Sigmoid colon (tissue), 7 donors: ENCODE data around the gene HIBCH. TPM values are rescaled to one million over a fixed set of nuclear protein-coding genes. Genes with fewer than 3 reads are reported as not detected.
"Not testable (repeated sequence)": the region's sequence is repeated elsewhere in the genome, so short reads cannot be mapped to it uniquely, and the experiment has no call there.

Source experiments
- DNase-seq: peaks from one replicate; pipeline ENCODE4 v3.0.0-alpha.2; 2019
- H3K27ac ChIP-seq, 4 donors: fragments of 200-600 bp; sonication (generic); one replicate each; pipeline ENCODE4 v1.5.1; 2016 to 2019; ENCODE audit warnings: mild to moderate bottlenecking in 1 of 4
- H3K27me3 ChIP-seq, 3 donors: fragments of 200-600 bp; sonication (generic); one replicate each; pipeline ENCODE4 v1.5.1; 2019; ENCODE audit warnings: mild to moderate bottlenecking in 1 of 3
- H3K36me3 ChIP-seq, 4 donors: fragments of 200-600 bp; sonication (generic); one replicate each; pipeline ENCODE4 v1.5.1; 2016 to 2019
- H3K4me1 ChIP-seq, 4 donors: fragments of 200-600 bp; sonication (generic); one replicate each; pipeline ENCODE4 v1.5.1; 2017 to 2019
- H3K4me3 ChIP-seq, 4 donors: fragments of 200-600 bp; sonication (generic); one replicate each; pipeline ENCODE4 v1.5.1; 2017 to 2019; ENCODE audit warnings: mild to moderate bottlenecking in 2 of 4, moderate library complexity in 1 of 4
- H3K9me3 ChIP-seq, 4 donors: fragments of 200-600 bp in 3 of 4; sonication (generic) in 3 of 4; one replicate each; pipeline versions ENCODE4 v1.5.1 to v1.6.1; 2013 to 2019
- CTCF ChIP-seq, 4 experiments: fragments of 450-650 bp in 3 of 4; fragments of 200-600 bp in 1 of 4; IDR thresholded peaks; one replicate each; pipeline ENCODE4 v1.5.1; 2016 to 2019; ENCODE audit warnings: antibody characterized with exemption in 4 of 4, mild to moderate bottlenecking in 3 of 4, moderate library complexity in 2 of 4
- EP300 ChIP-seq, 4 donors: sonication (generic); formaldehyde crosslinking; IDR thresholded peaks; one replicate each; pipeline ENCODE4 v1.6.1; 2017; ENCODE audit warnings: antibody characterized with exemption in 4 of 4
- POLR2A ChIP-seq, 2 donors: fragments of 450-650 bp; IDR thresholded peaks; one replicate each; pipeline ENCODE4 v1.6.1; 2016; ENCODE audit warnings: antibody characterized with exemption in 2 of 2, mild to moderate bottlenecking in 2 of 2, moderate library complexity in 2 of 2
- POLR2AphosphoS5 ChIP-seq, 4 donors: sonication (generic); formaldehyde crosslinking; IDR thresholded peaks; one replicate each; pipeline ENCODE4 v1.6.1; 2017; ENCODE audit warnings: antibody characterized with exemption in 4 of 4
- WGBS, 2 donors: extraction: QIAGEN DNeasy Blood & Tissue Kit; methylation state at CpG; one replicate each; pipeline ENCODE4 v1.1.7; 2013; 5-methylcytosine and 5-hydroxymethylcytosine counted together
- intact Hi-C: fragments of 100-400 bp; cut with DNase I; formaldehyde crosslinking; loops from one replicate; pipeline ENCODE4 v1.15.1; 2023
- polyA plus RNA-seq, 3 donors: library from polyadenylated mRNA; stranded (reverse); fragments of 200-250 nt; gene quantifications; one replicate each; pipeline ENCODE4 v1.2.3, GENCODE V29; 2013
- total RNA-seq, 4 donors: library from RNA; depleted of rRNA; stranded (reverse); fragments of >200 nt; gene quantifications; one replicate each; pipeline ENCODE4 v1.1.0, GENCODE V29; 2016
- donor health status: healthy with polysubstance abuse.
- donor health status: Bipolar disorder and iron deficiency.
- donor health status: healthy.

Gene HIBCH
- total and polyA plus RNA-seq, 7 donors, result 18.1 to 45.8 (median 21.6) TPM

GRCh38 chr2:190167702-190168101 is 151.9 kb downstream of the HIBCH start:
- DNase-seq, result no peak
- no peaks in the 10 kb centered on the region for H3K27me3 ChIP-seq
- H3K4me3 ChIP-seq, result no peak overlapping the region
- no peaks in the 10 kb centered on the region for H3K4me1 ChIP-seq
- no peaks in the 10 kb centered on the region for H3K36me3 ChIP-seq
- H3K27ac ChIP-seq, result no peak overlapping the region
- 91 to 95% methylated on average over 5 of the region's 5 CpGs for WGBS, 2 donors
- no peak for TF ChIP-seq CTCF (IDR thresholded peaks at IDR 0.05)
- no peak for TF ChIP-seq POLR2AphosphoS5 (IDR thresholded peaks at IDR 0.05)
- peaks cover 0 to 2% (median 0%) of the 10 kb centered on the region in 4 donors for H3K9me3 ChIP-seq
- intact Hi-C loops, result no loop called here

- H3K9me3 ChIP-seq, result peaks cover 0 to 2% (median 0%) of the 10 kb centered on the region in 4 donors
- TF ChIP-seq EP300 (IDR thresholded peaks at IDR 0.05), result no peak
- TF ChIP-seq POLR2A (IDR thresholded peaks at IDR 0.05), result no peak
- TF ChIP-seq POLR2AphosphoS5 (IDR thresholded peaks at IDR 0.05), result no peak
- no peak for TF ChIP-seq CTCF (IDR thresholded peaks at IDR 0.05)
- WGBS, 2 donors, result 96 to 97% methylated on average over 1 of the region's 1 CpG
- no peaks in the 10 kb centered on the region for H3K27me3 ChIP-seq
- H3K27ac ChIP-seq, result no peak overlapping the region
- H3K4me1 ChIP-seq, result no peaks in the 10 kb centered on the region
- no peaks in the 10 kb centered on the region for H3K36me3 ChIP-seq
- DNase-seq, result no peak
- no peak overlapping the region for H3K4me3 ChIP-seq
- intact Hi-C loops, result no loop called here
Observed at GRCh38 chr2:190165491-190165890, 154.1 kb downstream of the HIBCH start.

GRCh38 chr2:190162851-190163250 is 156.8 kb downstream of the HIBCH start:
- 83 to 95% methylated on average over 10 to 11 of the region's 11 CpGs for WGBS, 2 donors
- Histone ChIP-seq H3K4me1 (peaks cover 0 to 14% (median 0%) of the 10 kb centered on the region in 4 donors), H3K36me3 (no peaks in the 10 kb centered on the region), H3K9me3 (peaks cover 0 to 2% (median 0%) of the 10 kb centered on the region in 4 donors), H3K27me3 (no peaks in the 10 kb centered on the region), H3K27ac (no peak overlapping the region), H3K4me3 (no peak overlapping the region)
- DNase-seq, result no peak
- TF ChIP-seq POLR2A (IDR thresholded peaks at IDR 0.05) (no peak), CTCF (IDR thresholded peaks at IDR 0.05) (no peak), EP300 (IDR thresholded peaks at IDR 0.05) (no peak), POLR2AphosphoS5 (IDR thresholded peaks at IDR 0.05) (no peak)
- intact Hi-C loops, result no loop called here

GRCh38 chr2:190159453-190159852 is 160.2 kb downstream of the HIBCH start:
- Histone ChIP-seq H3K4me3 (no peak overlapping the region), H3K4me1 (peaks cover 0 to 14% (median 0%) of the 10 kb centered on the region in 4 donors), H3K36me3 (no peaks in the 10 kb centered on the region), H3K27me3 (no peaks in the 10 kb centered on the region), H3K27ac (peak overlapping the region in 2 of 4 donors; percentile 34 to 48), H3K9me3 (no peaks in the 10 kb centered on the region)
- WGBS, 2 donors, result 59 to 80% methylated on average over 3 of the region's 3 CpGs
- TF ChIP-seq POLR2A (IDR thresholded peaks at IDR 0.05) (no peak), POLR2AphosphoS5 (IDR thresholded peaks at IDR 0.05) (peak in 3 of 4 donors; percentile 23 to 30 (median 25))
- intact Hi-C loops, result no loop called here
- no peak for DNase-seq

- Histone ChIP-seq H3K9me3 (no peaks in the 10 kb centered on the region), H3K36me3 (no peaks in the 10 kb centered on the region), H3K27ac (peak overlapping the region in 2 of 4 donors; percentile 34 to 48), H3K27me3 (no peaks in the 10 kb centered on the region), H3K4me1 (peaks cover 0 to 14% (median 0%) of the 10 kb centered on the region in 4 donors), H3K4me3 (no peak overlapping the region)
- WGBS, 2 donors, result 36 to 74% methylated on average over 3 of the region's 3 CpGs
- intact Hi-C loops, result no loop called here
- no peak for TF ChIP-seq POLR2A (IDR thresholded peaks at IDR 0.05)
- no peak for TF ChIP-seq CTCF (IDR thresholded peaks at IDR 0.05)
- TF ChIP-seq POLR2AphosphoS5 (IDR thresholded peaks at IDR 0.05), result no peak
- no peak for TF ChIP-seq EP300 (IDR thresholded peaks at IDR 0.05)
- DNase-seq, result no peak
Observed at GRCh38 chr2:190158798-190159434, 160.7 kb downstream of the HIBCH start.

GRCh38 chr2:190157613-190158528 is 161.8 kb downstream of the HIBCH start:
- H3K4me3 ChIP-seq, H3K27me3 ChIP-seq, intact Hi-C loops, H3K36me3 ChIP-seq, H3K9me3 ChIP-seq, DNase-seq, H3K27ac ChIP-seq: not testable (repeated sequence)
- peaks cover 0 to 14% (median 0%) of the 10 kb centered on the region in 4 donors for H3K4me1 ChIP-seq
- WGBS, 2 donors, result 85 to 86% methylated on average over 10 of the region's 10 CpGs
